Activated CD8-positive, alpha-beta T cell treated with anti-CD3 and anti-CD28 coated beads for 36 hours (primary cell): ENCODE data around the gene IFITM2. TPM values are rescaled to one million over a fixed set of nuclear protein-coding genes. Genes with fewer than 3 reads are reported as not detected.

Experiments
- ATAC-seq: fragments of 200-7000 bp; cut with Tn5 transposase; one replicate; pipeline ENCODE4 v1.10.0; 2021; ENCODE audit warnings: mild to moderate bottlenecking, moderate library complexity
- CTCF ChIA-PET: fragments of 350-600 bp; sonication (Branson Sonifier 250); formaldehyde crosslinking; loops from one replicate; lab custom pipeline; 2021; ENCODE audit warnings: antibody characterized with exemption; lab: Charles Lee
- POLR2A ChIA-PET: fragments of 350-600 bp; sonication (Branson Sonifier 250); formaldehyde crosslinking; loops from one replicate; lab custom pipeline; 2021; ENCODE audit warnings: antibody characterized with exemption; lab: Charles Lee
- DNase-seq: peaks from one replicate; pipeline ENCODE4 v3.0.0-alpha.2; 2020
- H3K27ac Mint-ChIP-seq: one replicate; pipeline ENCODE4 v1.8.0; 2021; ENCODE audit warnings: mild to moderate bottlenecking, mixed read lengths
- H3K27me3 Mint-ChIP-seq: one replicate; pipeline ENCODE4 v1.8.0; 2021; ENCODE audit warnings: mixed read lengths
- H3K36me3 Mint-ChIP-seq: one replicate; pipeline ENCODE4 v1.8.0; 2021; ENCODE audit warnings: low read depth, mixed read lengths
- H3K4me1 Mint-ChIP-seq: one replicate; pipeline ENCODE4 v1.8.0; 2021; ENCODE audit warnings: low read depth, mixed read lengths
- H3K4me3 Mint-ChIP-seq: one replicate; pipeline ENCODE4 v1.8.0; 2021; ENCODE audit warnings: mild to moderate bottlenecking, moderate library complexity, mixed read lengths
- H3K9me3 Mint-ChIP-seq: one replicate; pipeline ENCODE4 v1.8.0; 2021; ENCODE audit warnings: mixed read lengths
- CTCF ChIP-seq: fragments of 200-600 bp; IDR thresholded peaks from one replicate; pipeline ENCODE4 v1.8.0; 2022; ENCODE audit warnings: antibody characterized with exemption, mild to moderate bottlenecking
- intact Hi-C: fragments of 100-400 bp; cut with micrococcal nuclease; formaldehyde crosslinking; loops from one replicate; pipeline ENCODE4 v1.10.0; 2022
- total RNA-seq, 2 experiments: library from RNA; stranded (reverse); gene quantifications; one replicate each; pipeline ENCODE4 v1.2.3, GENCODE V29; 2021

The IFITM2 gene
- total RNA-seq, 2 experiments from 2014 or later, result 540 to 549 TPM

- Mint-ChIP-seq H3K36me3 (peaks cover 3% of the 10 kb centered on the region), H3K27ac (no peak overlapping the region), H3K4me1 (peaks cover 33% of the 10 kb centered on the region), H3K4me3 (no peak overlapping the region), H3K27me3 (no peaks in the 10 kb centered on the region), H3K9me3 (peaks cover 6% of the 10 kb centered on the region)
- ChIA-PET POLR2A (interaction anchor here (0.8 to 2.2 kb wide), 7 partner anchors 8 to 34 kb away, joined by 3 to 10 read pairs (median 3); partner anchors contain the start of genes PGGHG and PSMD13), CTCF (interaction anchor here (1.0 kb wide), 1 partner anchor 33 kb away, joined by 3 read pairs; no protein-coding TSS in a partner anchor)
- intact Hi-C loops, result no loop called here
- TF ChIP-seq CTCF, result no peak
- no peak for ATAC-seq
- DNase-seq, result no peak
These were observed 36.3 kb upstream of the IFITM2 start for GRCh38 chr11:271319-271715.

GRCh38 chr11:272195-272930 is 35.3 kb upstream of the IFITM2 start:
- ChIA-PET CTCF (interaction anchor here (0.9 to 1.0 kb wide), 2 partner anchors 34 to 58 kb away, joined by 3 read pairs; no protein-coding TSS in a partner anchor), POLR2A (interaction anchor here (0.8 to 2.2 kb wide), 5 partner anchors 9 to 29 kb away, joined by 3 to 10 read pairs (median 3); partner anchors contain the start of gene PGGHG)
- no peak for TF ChIP-seq CTCF
- Mint-ChIP-seq H3K27ac (peak overlapping the region; percentile 14), H3K36me3 (peaks cover 10% of the 10 kb centered on the region), H3K4me3 (no peak overlapping the region), H3K9me3 (peaks cover 10% of the 10 kb centered on the region), H3K4me1 (peaks cover 33% of the 10 kb centered on the region), H3K27me3 (no peaks in the 10 kb centered on the region)
- intact Hi-C loops, result no loop called here
- DNase-seq (no peak), ATAC-seq (no peak)

- intact Hi-C loops, result no loop called here
- Mint-ChIP-seq H3K9me3 (peaks cover 12% of the 10 kb centered on the region), H3K4me3 (no peak overlapping the region), H3K27me3 (no peaks in the 10 kb centered on the region), H3K36me3 (peaks cover 12% of the 10 kb centered on the region), H3K4me1 (peaks cover 35% of the 10 kb centered on the region), H3K27ac (no peak overlapping the region)
- DNase-seq (no peak), ATAC-seq (no peak)
- TF ChIP-seq CTCF, result no peak
- POLR2A ChIA-PET, result no interaction called here
- CTCF ChIA-PET, result interaction anchor here (0.9 kb wide), 1 partner anchor 57 kb away, joined by 3 read pairs; no protein-coding TSS in a partner anchor
These were observed 34.8 kb upstream of the IFITM2 start for GRCh38 chr11:272931-273198.

- Mint-ChIP-seq H3K27me3 (peaks cover 4% of the 10 kb centered on the region), H3K27ac (no peak overlapping the region), H3K9me3 (peaks cover 12% of the 10 kb centered on the region), H3K4me3 (no peak overlapping the region), H3K4me1 (peaks cover 25% of the 10 kb centered on the region), H3K36me3 (peaks cover 21% of the 10 kb centered on the region)
- intact Hi-C loops, result no loop called here
- ChIA-PET POLR2A (interaction anchor here (1.2 to 8.5 kb wide), 2 partner anchors 9 to 11 kb away, joined by 3 to 75 read pairs; no protein-coding TSS in a partner anchor), CTCF (interaction anchor here (0.8 to 2.1 kb wide), 3 partner anchors 11 to 141 kb away, joined by 3 to 15 read pairs (median 6); no protein-coding TSS in a partner anchor)
- DNase-seq (no peak), ATAC-seq (no peak)
- TF ChIP-seq CTCF, result no peak
These were observed 31.4 kb upstream of the IFITM2 start for GRCh38 chr11:276219-276618.
